ENCODE results near the gene ACOT9.

- TF ChIP-seq, protein P1, sequence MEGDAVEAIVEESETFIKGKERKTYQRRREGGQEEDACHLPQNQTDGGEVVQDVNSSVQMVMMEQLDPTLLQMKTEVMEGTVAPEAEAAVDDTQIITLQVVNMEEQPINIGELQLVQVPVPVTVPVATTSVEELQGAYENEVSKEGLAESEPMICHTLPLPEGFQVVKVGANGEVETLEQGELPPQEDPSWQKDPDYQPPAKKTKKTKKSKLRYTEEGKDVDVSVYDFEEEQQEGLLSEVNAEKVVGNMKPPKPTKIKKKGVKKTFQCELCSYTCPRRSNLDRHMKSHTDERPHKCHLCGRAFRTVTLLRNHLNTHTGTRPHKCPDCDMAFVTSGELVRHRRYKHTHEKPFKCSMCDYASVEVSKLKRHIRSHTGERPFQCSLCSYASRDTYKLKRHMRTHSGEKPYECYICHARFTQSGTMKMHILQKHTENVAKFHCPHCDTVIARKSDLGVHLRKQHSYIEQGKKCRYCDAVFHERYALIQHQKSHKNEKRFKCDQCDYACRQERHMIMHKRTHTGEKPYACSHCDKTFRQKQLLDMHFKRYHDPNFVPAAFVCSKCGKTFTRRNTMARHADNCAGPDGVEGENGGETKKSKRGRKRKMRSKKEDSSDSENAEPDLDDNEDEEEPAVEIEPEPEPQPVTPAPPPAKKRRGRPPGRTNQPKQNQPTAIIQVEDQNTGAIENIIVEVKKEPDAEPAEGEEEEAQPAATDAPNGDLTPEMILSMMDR (IDR thresholded peaks at IDR 0.05; ENCODE audit: poor library complexity, severe bottlenecking) = no peak
- no peak for TF ChIP-seq POLR2AphosphoS5 (IDR thresholded peaks at IDR 0.05)
- no peak for TF ChIP-seq EZH2 (IDR thresholded peaks at IDR 0.05; ENCODE audit: borderline replicate concordance, insufficient read depth, low read length, poor library complexity, severe bottlenecking)
- no peak for TF ChIP-seq TAF1 (IDR thresholded peaks at IDR 0.05; ENCODE audit: low read depth)
- no peak for TF ChIP-seq EP300 (conservative IDR thresholded peaks at IDR 0.05; ENCODE audit: poor library complexity, severe bottlenecking)
- TF ChIP-seq RAD21 (conservative IDR thresholded peaks at IDR 0.05) = no peak
These were observed 86.4 kb downstream of the ACOT9 start for GRCh38 chrX:23656684-23657083.
